G401.6 (cell line): ENCODE data around the gene RAX2.
"Not testable (repeated sequence)": the region's sequence is repeated elsewhere in the genome, so short reads cannot be mapped to it uniquely, and the experiment has no call there.

Experiments
- FAIRE-seq: peaks from 2 replicates; lab custom pipeline; 2012; peaks lifted over from hg19 to GRCh38; lab: Jason Lieb, UNC

RAX2 gene

GRCh38 chr19:3771906-3772455 lies at the start of gene RAX2:
Gene RAX2 (minus strand): TSS chr19:3772228. CDS start chr19:3771742, 486 bp downstream.
- FAIRE-seq: no peak

- no peak for FAIRE-seq
Observed at GRCh38 chr19:3821156-3821555, 49.1 kb upstream of the RAX2 start.

- FAIRE-seq: no peak
Observed at GRCh38 chr19:3819989-3820388, 48.0 kb upstream of the RAX2 start.

GRCh38 chr19:3818918-3819317 lies 46.9 kb upstream of the RAX2 start:
- no peak for FAIRE-seq

- FAIRE-seq: no peak
Observed at GRCh38 chr19:3818466-3818865, 46.4 kb upstream of the RAX2 start.

- FAIRE-seq: no peak
Observed at GRCh38 chr19:3817761-3818160, 45.7 kb upstream of the RAX2 start.

- no peak for FAIRE-seq
Observed at GRCh38 chr19:3816566-3817218, 44.7 kb upstream of the RAX2 start.

- FAIRE-seq: not testable (repeated sequence)
Observed at GRCh38 chr19:3816148-3816547, 44.1 kb upstream of the RAX2 start.

GRCh38 chr19:3814648-3815047 lies 42.6 kb upstream of the RAX2 start:
- no peak for FAIRE-seq

GRCh38 chr19:3813473-3814392 lies 41.7 kb upstream of the RAX2 start:
- no peak for FAIRE-seq

- FAIRE-seq: no peak
Observed at GRCh38 chr19:3810708-3811355, 38.8 kb upstream of the RAX2 start.

- FAIRE-seq: no peak
Observed at GRCh38 chr19:3809881-3810707, 38.1 kb upstream of the RAX2 start.

- no peak for FAIRE-seq
Observed at GRCh38 chr19:3808420-3809143, 36.6 kb upstream of the RAX2 start.

GRCh38 chr19:3807574-3808354 lies 35.7 kb upstream of the RAX2 start:
- FAIRE-seq: no peak

- FAIRE-seq: no peak
Observed at GRCh38 chr19:3807131-3807480, 35.1 kb upstream of the RAX2 start.

GRCh38 chr19:3805859-3806258 lies 33.8 kb upstream of the RAX2 start:
- FAIRE-seq: no peak

GRCh38 chr19:3804429-3804828 lies 32.4 kb upstream of the RAX2 start:
- no peak for FAIRE-seq

- no peak for FAIRE-seq
Observed at GRCh38 chr19:3803986-3804385, 32.0 kb upstream of the RAX2 start.

- no peak for FAIRE-seq
Observed at GRCh38 chr19:3803114-3803888, 31.3 kb upstream of the RAX2 start.
